SU-DHL-6 (cell line): Measurements from ENCODE around the gene CFAP100.

Source experiments
- EZH2phosphoT487 ChIP-seq: fragments of 200-600 bp; sonication (generic), shearing (Covaris generic); conservative IDR thresholded peaks from 2 replicates; pipeline ENCODE4 v1.6.1; 2018; ENCODE audit warnings: mild to moderate bottlenecking, antibody characterized with exemption, low read length, moderate library complexity, mixed read lengths
- TF ChIP-seq, protein P1 (sequence below): fragments of 200-600 bp; sonication (generic); IDR thresholded peaks from one replicate; pipeline ENCODE4 v1.5.1; 2017; ENCODE audit warnings: antibody characterized with exemption, mild to moderate bottlenecking, low read length, moderate library complexity; ENCODE audit not compliant: insufficient read depth, poor library complexity, severe bottlenecking

DNA sequence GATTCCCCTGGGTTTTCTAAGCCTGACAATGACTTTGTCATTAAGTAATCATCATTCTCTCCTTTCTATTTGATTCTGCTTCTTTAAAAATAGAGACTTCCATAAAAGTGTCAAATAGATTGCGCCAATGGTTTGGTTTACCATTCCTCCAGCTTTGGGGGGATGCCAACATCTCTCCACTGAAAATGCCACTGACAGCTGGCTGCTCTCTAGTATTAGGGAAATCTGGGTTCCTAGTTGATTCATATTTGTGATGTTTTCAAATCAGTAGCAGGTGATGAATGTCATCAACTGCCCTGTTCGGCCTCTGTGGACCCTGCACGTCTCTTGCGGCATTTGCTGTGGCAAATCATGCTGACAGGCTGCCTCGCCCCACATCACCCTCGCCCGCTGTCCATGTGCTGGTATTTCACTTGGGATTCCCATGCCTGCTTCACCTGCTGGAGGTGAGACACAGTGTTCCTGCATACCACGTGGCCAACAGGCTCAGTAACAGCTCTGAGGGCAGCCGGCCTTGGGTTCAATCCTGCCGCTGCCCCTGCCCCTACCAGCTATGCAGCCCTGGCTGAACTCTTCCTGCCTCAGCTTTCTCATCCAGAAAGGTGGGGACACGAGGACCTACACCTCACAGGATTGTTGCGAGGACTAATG, 52.9 kb downstream of the CFAP100 start:
- TF ChIP-seq, protein P1, sequence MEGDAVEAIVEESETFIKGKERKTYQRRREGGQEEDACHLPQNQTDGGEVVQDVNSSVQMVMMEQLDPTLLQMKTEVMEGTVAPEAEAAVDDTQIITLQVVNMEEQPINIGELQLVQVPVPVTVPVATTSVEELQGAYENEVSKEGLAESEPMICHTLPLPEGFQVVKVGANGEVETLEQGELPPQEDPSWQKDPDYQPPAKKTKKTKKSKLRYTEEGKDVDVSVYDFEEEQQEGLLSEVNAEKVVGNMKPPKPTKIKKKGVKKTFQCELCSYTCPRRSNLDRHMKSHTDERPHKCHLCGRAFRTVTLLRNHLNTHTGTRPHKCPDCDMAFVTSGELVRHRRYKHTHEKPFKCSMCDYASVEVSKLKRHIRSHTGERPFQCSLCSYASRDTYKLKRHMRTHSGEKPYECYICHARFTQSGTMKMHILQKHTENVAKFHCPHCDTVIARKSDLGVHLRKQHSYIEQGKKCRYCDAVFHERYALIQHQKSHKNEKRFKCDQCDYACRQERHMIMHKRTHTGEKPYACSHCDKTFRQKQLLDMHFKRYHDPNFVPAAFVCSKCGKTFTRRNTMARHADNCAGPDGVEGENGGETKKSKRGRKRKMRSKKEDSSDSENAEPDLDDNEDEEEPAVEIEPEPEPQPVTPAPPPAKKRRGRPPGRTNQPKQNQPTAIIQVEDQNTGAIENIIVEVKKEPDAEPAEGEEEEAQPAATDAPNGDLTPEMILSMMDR = no peak
- no peak for TF ChIP-seq EZH2phosphoT487
